Omental fat pad (tissue), 4 donors: ENCODE results near the gene SYPL1. TPM values are rescaled to one million over a fixed set of nuclear protein-coding genes. Genes with fewer than 3 reads are reported as not detected.

Source experiments
- ATAC-seq: fragments of 150-250 bp; one replicate; pipeline ENCODE4 v1.9.1; 2016; ENCODE audit warnings: mild to moderate bottlenecking, moderate library complexity; ENCODE audit not compliant: low FRiP score
- DNase-seq: peaks from one replicate; pipeline ENCODE4 v3.0.0-alpha.2; 2019; ENCODE audit warnings: low spot score
- CTCF ChIP-seq, 3 donors: fragments of 450-650 bp; IDR thresholded peaks; one replicate each; pipeline ENCODE4 v1.5.1; 2016 to 2017; ENCODE audit warnings: antibody characterized with exemption in 3 of 3, mild to moderate bottlenecking in 3 of 3, moderate library complexity in 2 of 3
- total RNA-seq, 4 donors: library from RNA; depleted of rRNA; stranded (reverse); fragments of >200 nt; gene quantifications; one replicate each; pipeline ENCODE4 v1.1.0, GENCODE V29; 2016

Gene SYPL1
- total RNA-seq, 4 donors from 2014 or later = 61.5 to 120 (median 70.6) TPM

GRCh38 chr7:106128836-106129235 lies 16.7 kb upstream of the SYPL1 start:
- ATAC-seq = no peak
- TF ChIP-seq CTCF (IDR thresholded peaks at IDR 0.05) = no peak
- DNase-seq = no peak

DNA sequence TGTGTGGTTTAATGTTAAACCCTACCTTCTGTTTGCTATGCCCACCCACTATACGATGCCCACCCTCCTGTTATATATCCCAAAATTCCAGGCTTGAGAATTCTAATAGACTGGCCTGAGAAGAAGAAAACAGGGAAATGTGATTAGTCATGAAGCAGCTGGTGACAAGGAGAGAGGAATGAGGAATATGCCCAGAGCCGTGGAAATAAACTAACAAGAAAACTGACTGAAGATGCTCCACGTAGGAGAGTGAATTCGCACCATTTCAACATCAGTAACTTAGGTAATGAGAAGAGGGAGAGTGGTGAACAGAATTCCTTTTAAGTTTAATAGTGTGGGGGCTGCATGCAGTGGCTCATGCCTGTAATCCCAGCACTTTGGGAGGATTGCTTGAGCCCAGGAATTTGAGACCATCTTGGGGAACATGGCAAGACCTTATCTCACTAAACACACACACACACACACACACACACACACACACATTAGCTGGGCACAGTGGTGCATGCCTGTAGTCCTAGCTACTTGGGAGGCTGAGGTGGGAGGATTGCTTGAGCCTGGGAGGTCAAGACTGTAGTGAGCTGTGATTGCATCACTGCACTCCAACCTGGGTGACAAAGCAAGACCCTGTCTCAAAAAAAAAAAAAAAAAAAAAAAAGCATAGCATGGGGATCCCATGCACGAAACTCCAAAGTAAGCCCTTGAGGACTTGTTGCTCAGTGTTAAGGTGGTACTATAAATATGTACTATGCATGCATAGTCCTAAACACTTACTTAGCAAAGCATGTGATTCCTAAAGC lies 16.1 kb upstream of the SYPL1 start:
- no peak for TF ChIP-seq CTCF (IDR thresholded peaks at IDR 0.05)
- ATAC-seq = no peak
- DNase-seq = no peak

GRCh38 chr7:106126170-106126938 lies 14.2 kb upstream of the SYPL1 start:
- DNase-seq (no peak), ATAC-seq (no peak)
- no peak for TF ChIP-seq CTCF (IDR thresholded peaks at IDR 0.05)

GRCh38 chr7:106125417-106125816 lies 13.3 kb upstream of the SYPL1 start:
- DNase-seq (no peak), ATAC-seq (peak; percentile 38)
- no peak for TF ChIP-seq CTCF (IDR thresholded peaks at IDR 0.05)

GRCh38 chr7:106124186-106124585 lies 12.1 kb upstream of the SYPL1 start:
- TF ChIP-seq CTCF (IDR thresholded peaks at IDR 0.05) = no peak
- no peak for DNase-seq
- ATAC-seq = peak; percentile 38

- ATAC-seq (no peak), DNase-seq (no peak)
- TF ChIP-seq CTCF (IDR thresholded peaks at IDR 0.05) = no peak
These were observed 10.6 kb upstream of the SYPL1 start for GRCh38 chr7:106122713-106123112.
